ENCODE data around the gene SSBP4. TPM values are rescaled to one million over a fixed set of nuclear protein-coding genes. Genes with fewer than 3 reads are reported as not detected.

Gene SSBP4
- total and polyA plus RNA-seq, 2 of the 4 experiments (the other 2 are of a cell fraction) = 14.9 to 39.7 TPM

DNA sequence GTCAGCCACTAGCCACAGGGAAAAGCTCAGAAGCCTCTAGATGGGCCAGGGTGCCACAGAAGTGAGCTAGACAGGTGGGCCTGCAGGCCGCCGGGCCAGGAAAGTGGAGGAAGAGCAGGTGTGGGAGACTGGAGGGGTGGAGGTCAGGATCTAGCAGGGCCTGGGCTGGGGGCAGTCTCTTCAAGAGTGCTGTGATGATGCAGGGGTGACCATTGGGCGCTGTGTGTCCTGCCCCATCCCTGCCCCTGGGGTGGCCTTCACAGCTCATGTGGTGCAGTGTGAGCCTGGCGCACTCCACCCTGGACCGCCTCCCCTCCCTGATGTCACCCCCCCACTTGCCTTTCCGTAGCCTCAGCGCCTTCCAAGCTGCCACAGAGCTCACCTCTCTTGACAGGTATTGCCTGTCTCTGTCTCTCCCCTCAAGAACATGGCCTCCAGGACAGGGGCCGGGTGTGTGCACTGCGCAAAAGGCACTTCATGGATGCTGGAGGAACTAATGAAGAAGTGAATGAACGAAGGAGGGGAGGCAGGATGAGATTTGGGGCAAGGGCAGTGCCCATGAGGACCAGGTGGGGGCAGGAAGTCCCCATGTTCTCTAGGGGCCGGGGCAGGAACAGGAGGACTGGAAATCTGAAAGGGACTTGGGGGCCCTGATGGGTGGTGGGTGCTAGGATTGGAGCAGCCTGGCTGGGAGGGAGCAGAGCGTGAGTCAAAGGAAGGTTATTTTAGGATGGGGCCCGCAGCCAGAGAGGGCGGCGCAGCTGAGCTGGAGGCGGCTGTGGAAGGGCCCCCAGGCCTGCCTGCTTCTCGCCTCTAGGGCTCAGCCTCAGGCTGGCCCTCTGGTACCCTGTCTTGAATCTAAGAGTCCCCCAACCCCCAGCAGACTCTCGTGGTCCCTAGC lies 6.6 kb downstream of the SSBP4 start (continued):
- peak; percentile 79 for TF ChIP-seq MAZ (IDR thresholded peaks at IDR 0.05; ENCODE audit: borderline replicate concordance, low read depth, low read length)

DNA sequence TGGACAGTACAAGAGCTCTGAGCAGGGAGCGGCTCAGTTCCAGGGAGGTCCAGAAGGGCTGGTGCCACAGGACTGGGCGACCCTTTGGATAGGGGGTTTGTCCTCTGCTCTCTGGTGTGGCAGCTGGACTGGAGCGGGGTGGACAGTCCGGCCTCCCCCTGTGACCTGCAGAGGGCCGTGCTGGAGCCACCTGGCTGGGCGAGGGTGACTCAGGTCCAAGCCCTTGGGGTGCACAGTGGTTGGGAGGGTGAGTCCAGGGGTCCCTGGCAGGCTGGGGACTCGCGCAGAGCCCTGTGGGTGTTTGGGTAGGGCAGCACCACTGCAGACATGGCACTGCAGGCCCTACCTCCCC lies 7.2 kb downstream of the SSBP4 start:
- Histone ChIP-seq H2BK15ac (ENCODE audit: low read depth, low read length) (peak overlapping the region; percentile 31; the same call in 1 of the 3 replicates), H3K18ac (ENCODE audit: low read depth, low read length) (no peak overlapping the region), H3K4me3 (ENCODE audit: insufficient read depth, low read depth, low read length) (no peak overlapping the region), H3K27ac (ENCODE audit: insufficient read depth, low read length) (peak overlapping the region; percentile 56), H2BK20ac (ENCODE audit: low read depth, low read length) (0 out of 2 replicates have a peak overlapping the region, but pooled peaks have one; percentile 54), H2BK5ac (ENCODE audit: low read depth, low read length, poor library complexity, severe bottlenecking) (peak overlapping the region; percentile 67), H3K9me3 (ENCODE audit: control insufficient read depth, insufficient read depth, low read length) (no peaks in the 10 kb centered on the region), H3K14ac (replicated peaks; ENCODE audit: low read depth, low read length) (peak overlapping the region; percentile 67), H3K9ac (ENCODE audit: low read depth, low read length) (peak overlapping the region; percentile 27; the same call in 1 of the 2 replicates), H4K20me1 (ENCODE audit: insufficient read depth, low read length) (peaks cover 67% of the 10 kb centered on the region), H3K4me1 (ENCODE audit: control insufficient read depth, insufficient read depth, low read length) (peaks cover 17% of the 10 kb centered on the region), H2AK5ac (ENCODE audit: low read depth, low read length) (peak overlapping the region; percentile 29), H3K27me3 (ENCODE audit: control insufficient read depth, insufficient read depth, low read length) (no peaks in the 10 kb centered on the region), H4K91ac (ENCODE audit: insufficient read depth, low read depth, low read length) (peak overlapping the region; percentile 73), H3K56ac (ENCODE audit: extremely low read depth, insufficient read depth, low read length) (no peak overlapping the region), H3K4ac (ENCODE audit: low read depth, low read length) (peak overlapping the region; percentile 93), H3K9me1 (ENCODE audit: insufficient read depth, low read length) (peaks cover 15% of the 10 kb centered on the region), H3K79me1 (ENCODE audit: low read depth in 1 of 2, low read length in 2 of 2) (peaks cover 9 to 78% of the 10 kb centered on the region in 2 experiments), H3K23ac (ENCODE audit: low read depth, low read length) (peak overlapping the region; percentile 44), H4K8ac (ENCODE audit: low read depth in 2 of 2, low read length in 2 of 2) (peak overlapping the region in 1 of 2 experiments; percentile 72; a peak in 1 of 4 replicates), H2AK9ac (replicated peaks; ENCODE audit: low read depth, low read length, poor library complexity) (peak overlapping the region; percentile 92), H3K4me2 (ENCODE audit: low read depth, low read length) (peak overlapping the region; percentile 35), H4K5ac (ENCODE audit: low read depth, low read length) (no peak overlapping the region), H2AFZ (replicated peaks; ENCODE audit: low read length, poor library complexity) (peak overlapping the region; percentile 68), H2BK120ac (ENCODE audit: low read depth, low read length) (peak overlapping the region; percentile 76), H3K36me3 (ENCODE audit: control insufficient read depth, insufficient read depth, low read length) (no peaks in the 10 kb centered on the region; the same call in 1 of the 2 replicates)
- peak; percentile 2 for ATAC-seq (ENCODE audit: low read depth)
- in situ Hi-C loops (cut with MboI; ENCODE audit: low sequenced_read_pairs) (no loop called here), intact Hi-C loops (cut with micrococcal nuclease) (no loop called here), dilution Hi-C loops (cut with HindIII; ENCODE audit: low sequenced_read_pairs, unreplicated experiment) (no loop called here)
- POLR2A ChIA-PET (ENCODE audit: unreplicated experiment) = no interaction called here
- no CpG with 5 or more reads among the region's 8 CpGs for WGBS, 2 experiments (ENCODE audit: extremely low coverage in 2 of 2, insufficient read length in 1 of 2)
- CTCF ChIA-PET = no interaction called here
- no peak for DNase-seq
- BruUV-seq (replicated peaks) = no TSS peak
- TF ChIP-seq, protein P1, sequence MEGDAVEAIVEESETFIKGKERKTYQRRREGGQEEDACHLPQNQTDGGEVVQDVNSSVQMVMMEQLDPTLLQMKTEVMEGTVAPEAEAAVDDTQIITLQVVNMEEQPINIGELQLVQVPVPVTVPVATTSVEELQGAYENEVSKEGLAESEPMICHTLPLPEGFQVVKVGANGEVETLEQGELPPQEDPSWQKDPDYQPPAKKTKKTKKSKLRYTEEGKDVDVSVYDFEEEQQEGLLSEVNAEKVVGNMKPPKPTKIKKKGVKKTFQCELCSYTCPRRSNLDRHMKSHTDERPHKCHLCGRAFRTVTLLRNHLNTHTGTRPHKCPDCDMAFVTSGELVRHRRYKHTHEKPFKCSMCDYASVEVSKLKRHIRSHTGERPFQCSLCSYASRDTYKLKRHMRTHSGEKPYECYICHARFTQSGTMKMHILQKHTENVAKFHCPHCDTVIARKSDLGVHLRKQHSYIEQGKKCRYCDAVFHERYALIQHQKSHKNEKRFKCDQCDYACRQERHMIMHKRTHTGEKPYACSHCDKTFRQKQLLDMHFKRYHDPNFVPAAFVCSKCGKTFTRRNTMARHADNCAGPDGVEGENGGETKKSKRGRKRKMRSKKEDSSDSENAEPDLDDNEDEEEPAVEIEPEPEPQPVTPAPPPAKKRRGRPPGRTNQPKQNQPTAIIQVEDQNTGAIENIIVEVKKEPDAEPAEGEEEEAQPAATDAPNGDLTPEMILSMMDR (conservative IDR thresholded peaks at IDR 0.05; ENCODE audit: low read depth, low read length) = no peak
- TF ChIP-seq ELK1 (IDR thresholded peaks at IDR 0.05; ENCODE audit: borderline replicate concordance, low read depth, low read length) (no peak), RFX5 (IDR thresholded peaks at IDR 0.05; ENCODE audit: low read depth, low read length) (no peak), MAFK (IDR thresholded peaks at IDR 0.05; ENCODE audit: low read depth, low read length) (no peak), USF2 (IDR thresholded peaks at IDR 0.05; ENCODE audit: low read depth, low read length) (no peak), NFE2L2 (IDR thresholded peaks at IDR 0.05; ENCODE audit: low read depth, low read length) (no peak), BHLHE40 (IDR thresholded peaks at IDR 0.05; ENCODE audit: low read depth, low read length) (no peak), POLR2A (IDR thresholded peaks at IDR 0.05; ENCODE audit: low read depth, low read length) (no peak), RAD21 (IDR thresholded peaks at IDR 0.05; ENCODE audit: low read length) (no peak), RCOR1 (IDR thresholded peaks at IDR 0.05; ENCODE audit: insufficient replicate concordance, low read length) (no peak), SMC3 (IDR thresholded peaks at IDR 0.05; ENCODE audit: low read depth, low read length) (no peak)
